Skeletal muscle tissue (tissue), 2 donors: ENCODE measurements around the gene GCNT4. TPM values are rescaled to one million over a fixed set of nuclear protein-coding genes. Genes with fewer than 3 reads are reported as not detected.

Experiments used
- small RNA-seq: library from RNA; depleted of rRNA; stranded (forward); fragments of <200 nt; gene quantifications from one replicate; pipeline ENCODE3, GENCODE V24; 2014
- total RNA-seq: library from RNA; depleted of rRNA; stranded (reverse); fragments of >200 nt; gene quantifications from one replicate; pipeline ENCODE4 v1.2.3, GENCODE V29; 2014

Gene GCNT4
- total RNA-seq, 1 donor from 2014 or later, result under 0.01 TPM

Small RNA genes lying within 50 kb of the gene (small RNA-seq; reads per million reads assigned to genes)
- gene AC093259.1, result not detected

Other genes starting within 250 kb of the GCNT4 start
- 0.52 TPM for gene FAM169A, start 186.2 kb downstream of the GCNT4 start, total RNA-seq
- gene ANKRD31, start 184.3 kb upstream of the GCNT4 start, total RNA-seq, result under 0.01 TPM